Measurements from ENCODE around the gene PTPN9. TPM values are rescaled to one million over a fixed set of nuclear protein-coding genes. Genes with fewer than 3 reads are reported as not detected.
"Not testable (repeated sequence)": the region's sequence is repeated elsewhere in the genome, so short reads cannot be mapped to it uniquely, and the experiment has no call there.

PTPN9 gene
- polyA plus RNA-seq, 1 donor (not counting 4 experiments of a cell fraction or from before 2014, with no cell fraction given): 34.7 TPM

DNA sequence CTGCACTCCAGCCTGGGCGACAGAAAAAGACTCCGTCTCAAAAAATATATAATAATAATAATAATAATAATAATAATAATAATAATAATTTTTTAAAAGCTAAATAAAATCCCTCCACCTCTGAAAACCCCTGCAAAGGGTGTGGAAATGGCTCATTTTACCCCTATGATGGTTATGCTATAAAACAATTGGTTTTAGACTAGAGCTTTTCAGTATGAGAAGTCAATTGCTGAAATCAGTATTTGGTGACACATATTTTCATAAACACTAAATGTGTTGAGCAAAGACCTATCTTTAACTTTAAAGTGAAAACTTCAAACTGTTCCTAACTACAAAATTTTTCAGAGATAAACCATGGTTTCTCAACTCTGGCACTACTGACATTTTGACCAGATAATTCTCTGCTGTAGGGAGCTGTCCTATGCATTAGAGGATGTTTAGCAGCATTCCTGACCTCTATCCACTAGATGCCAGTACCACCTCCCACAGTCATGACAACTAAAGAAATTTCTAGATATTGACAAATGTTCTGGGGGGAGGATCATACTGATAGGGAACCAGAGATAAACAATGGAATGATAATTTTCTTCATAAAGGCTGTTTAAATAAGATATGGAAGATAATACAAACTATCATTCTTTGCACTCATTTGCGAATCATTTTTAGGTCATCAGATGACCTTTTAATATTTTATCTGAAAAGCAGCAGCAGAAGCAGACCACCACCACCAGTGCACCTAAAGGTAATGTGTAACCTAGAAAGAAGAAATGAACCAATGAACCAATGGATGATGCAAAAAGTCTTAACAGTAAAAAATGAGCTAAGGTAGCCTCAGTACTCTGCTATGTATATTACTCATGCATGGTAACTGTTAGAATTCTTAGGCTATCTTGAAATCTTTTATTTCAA is 13.8 kb downstream of the PTPN9 start:
- no peak for FAIRE-seq

DNA sequence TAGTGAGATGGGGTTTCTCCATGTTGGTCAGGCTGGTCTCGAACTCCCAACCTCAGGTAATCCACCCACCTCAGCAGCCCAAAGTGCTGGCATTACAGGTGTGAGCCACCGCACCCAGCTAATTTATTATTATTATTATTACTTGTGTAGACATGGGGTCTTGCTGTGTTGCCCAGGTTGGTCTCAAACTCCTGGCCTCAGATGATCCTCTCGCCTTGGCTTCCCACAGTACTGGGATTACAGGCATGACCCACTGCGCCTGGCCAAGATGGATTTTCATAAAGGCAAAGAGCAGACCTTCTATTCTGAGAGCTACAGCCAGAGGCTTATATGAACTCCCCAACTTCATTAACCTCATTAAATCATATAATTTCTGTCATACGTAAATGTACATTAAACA is 17.2 kb downstream of the PTPN9 start:
- H3K79me2 ChIP-seq (ENCODE audit: control insufficient read depth, insufficient read depth, low read length): peaks cover 38% of the 10 kb centered on the region
- no peak overlapping the region for H3K27ac ChIP-seq (ENCODE audit: control insufficient read depth, insufficient read depth, low read length)
- FAIRE-seq: no peak
- no peaks in the 10 kb centered on the region for H3K27me3 ChIP-seq (ENCODE audit: control insufficient read depth, extremely low read depth, insufficient read depth, low read length)
- no peak overlapping the region for H3K4me3 ChIP-seq (ENCODE audit: control insufficient read depth in 2 of 3, extremely low read depth in 1 of 3, insufficient read depth in 2 of 3, low read depth in 1 of 3, low read length in 3 of 3)
- no peaks in the 10 kb centered on the region for H4K20me1 ChIP-seq (ENCODE audit: control insufficient read depth, extremely low read depth, insufficient read depth, low read length)
- H3K9ac ChIP-seq (ENCODE audit: control insufficient read depth, extremely low read depth, insufficient read depth, low read length): no peak overlapping the region
- DNase-seq (ENCODE audit: low read depth, low spot score): no peak
- no peaks in the 10 kb centered on the region for H3K4me1 ChIP-seq (ENCODE audit: control insufficient read depth, extremely low read depth, insufficient read depth, low read length)
- no peaks in the 10 kb centered on the region for H3K36me3 ChIP-seq (ENCODE audit: control insufficient read depth in 2 of 2, extremely low read depth in 1 of 2, insufficient read depth in 2 of 2, low read length in 2 of 2)
- dilution Hi-C loops (cut with MboI; ENCODE audit: extremely low pct_ligation_motif_present, low sequenced_read_pairs): no loop called here
- no peaks in the 10 kb centered on the region for H3K9me1 ChIP-seq (ENCODE audit: control insufficient read depth, extremely low read depth, insufficient read depth, low read length)
- TF ChIP-seq, protein P1, sequence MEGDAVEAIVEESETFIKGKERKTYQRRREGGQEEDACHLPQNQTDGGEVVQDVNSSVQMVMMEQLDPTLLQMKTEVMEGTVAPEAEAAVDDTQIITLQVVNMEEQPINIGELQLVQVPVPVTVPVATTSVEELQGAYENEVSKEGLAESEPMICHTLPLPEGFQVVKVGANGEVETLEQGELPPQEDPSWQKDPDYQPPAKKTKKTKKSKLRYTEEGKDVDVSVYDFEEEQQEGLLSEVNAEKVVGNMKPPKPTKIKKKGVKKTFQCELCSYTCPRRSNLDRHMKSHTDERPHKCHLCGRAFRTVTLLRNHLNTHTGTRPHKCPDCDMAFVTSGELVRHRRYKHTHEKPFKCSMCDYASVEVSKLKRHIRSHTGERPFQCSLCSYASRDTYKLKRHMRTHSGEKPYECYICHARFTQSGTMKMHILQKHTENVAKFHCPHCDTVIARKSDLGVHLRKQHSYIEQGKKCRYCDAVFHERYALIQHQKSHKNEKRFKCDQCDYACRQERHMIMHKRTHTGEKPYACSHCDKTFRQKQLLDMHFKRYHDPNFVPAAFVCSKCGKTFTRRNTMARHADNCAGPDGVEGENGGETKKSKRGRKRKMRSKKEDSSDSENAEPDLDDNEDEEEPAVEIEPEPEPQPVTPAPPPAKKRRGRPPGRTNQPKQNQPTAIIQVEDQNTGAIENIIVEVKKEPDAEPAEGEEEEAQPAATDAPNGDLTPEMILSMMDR (optimal IDR thresholded peaks at IDR 0.05 in 1 of 3, IDR thresholded peaks at IDR 0.05 in 1 of 3, conservative IDR thresholded peaks at IDR 0.05 in 1 of 3; ENCODE audit: extremely low read depth in 1 of 3, insufficient read depth in 2 of 3, low read length in 3 of 3): no peak
- no peak for TF ChIP-seq EZH2 (IDR thresholded peaks at IDR 0.05; ENCODE audit: low read length)
- H3K9me3 ChIP-seq (ENCODE audit: control insufficient read depth, low read depth, low read length): no peaks in the 10 kb centered on the region
- H3K4me2 ChIP-seq (ENCODE audit: control insufficient read depth, extremely low read depth, insufficient read depth, low read depth, low read length): no peak overlapping the region
- H2AFZ ChIP-seq (ENCODE audit: control insufficient read depth, low read length): no peak overlapping the region

More for the DNA sequence above, 13.8 kb downstream of the PTPN9 start:
- Histone ChIP-seq H3K4me1 (ENCODE audit: control insufficient read depth, extremely low read depth, insufficient read depth, low read length) (no peaks in the 10 kb centered on the region), H3K36me3 (ENCODE audit: control insufficient read depth in 2 of 2, extremely low read depth in 1 of 2, insufficient read depth in 2 of 2, low read length in 2 of 2) (no peaks in the 10 kb centered on the region), H3K4me2 (ENCODE audit: control insufficient read depth, extremely low read depth, insufficient read depth, low read depth, low read length) (no peak overlapping the region), H3K9ac (ENCODE audit: control insufficient read depth, extremely low read depth, insufficient read depth, low read length) (no peak overlapping the region), H4K20me1 (ENCODE audit: control insufficient read depth, extremely low read depth, insufficient read depth, low read length) (no peaks in the 10 kb centered on the region), H2AFZ (ENCODE audit: control insufficient read depth, low read length) (no peak overlapping the region), H3K4me3 (ENCODE audit: control insufficient read depth in 2 of 3, extremely low read depth in 1 of 3, insufficient read depth in 2 of 3, low read depth in 1 of 3, low read length in 3 of 3) (no peak overlapping the region), H3K79me2 (ENCODE audit: control insufficient read depth, insufficient read depth, low read length) (peaks cover 67% of the 10 kb centered on the region), H3K27me3 (ENCODE audit: control insufficient read depth, extremely low read depth, insufficient read depth, low read length) (no peaks in the 10 kb centered on the region), H3K9me3 (ENCODE audit: control insufficient read depth, low read depth, low read length) (no peaks in the 10 kb centered on the region), H3K27ac (ENCODE audit: control insufficient read depth, insufficient read depth, low read length) (no peak overlapping the region), H3K9me1 (ENCODE audit: control insufficient read depth, extremely low read depth, insufficient read depth, low read length) (no peaks in the 10 kb centered on the region)
- DNase-seq (ENCODE audit: low read depth, low spot score): no peak
- dilution Hi-C loops (cut with MboI; ENCODE audit: extremely low pct_ligation_motif_present, low sequenced_read_pairs): no loop called here
- TF ChIP-seq EZH2 (IDR thresholded peaks at IDR 0.05; ENCODE audit: low read length): no peak
- TF ChIP-seq, protein P1 (optimal IDR thresholded peaks at IDR 0.05 in 1 of 3, IDR thresholded peaks at IDR 0.05 in 1 of 3, conservative IDR thresholded peaks at IDR 0.05 in 1 of 3; ENCODE audit: extremely low read depth in 1 of 3, insufficient read depth in 2 of 3, low read length in 3 of 3): no peak

DNA sequence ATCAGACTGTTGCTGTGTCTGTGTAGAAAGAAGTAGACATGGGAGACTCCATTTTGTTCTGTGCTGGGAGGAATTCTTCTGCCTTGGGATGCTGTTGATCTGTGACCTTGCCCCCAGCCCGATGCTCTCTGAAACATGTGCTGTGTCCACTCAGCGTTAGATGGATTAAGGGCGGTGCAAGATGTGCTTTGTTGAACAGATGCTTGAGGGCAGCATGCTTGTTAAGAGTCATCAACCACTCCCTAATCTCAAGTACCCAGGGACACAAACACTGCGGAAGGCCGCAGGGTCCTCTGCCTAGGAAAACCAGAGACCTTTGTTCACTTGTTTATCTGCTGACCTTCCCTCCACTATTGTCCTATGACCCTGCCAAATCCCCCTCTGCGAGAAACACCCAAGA is 19.8 kb downstream of the PTPN9 start:
- H3K9me3 ChIP-seq (ENCODE audit: control insufficient read depth, low read depth, low read length); FAIRE-seq; H4K20me1 ChIP-seq (ENCODE audit: control insufficient read depth, extremely low read depth, insufficient read depth, low read length); H3K27me3 ChIP-seq (ENCODE audit: control insufficient read depth, extremely low read depth, insufficient read depth, low read length); H3K4me2 ChIP-seq (ENCODE audit: control insufficient read depth, extremely low read depth, insufficient read depth, low read depth, low read length); DNase-seq (ENCODE audit: low read depth, low spot score); H3K36me3 ChIP-seq (ENCODE audit: control insufficient read depth in 2 of 2, extremely low read depth in 1 of 2, insufficient read depth in 2 of 2, low read length in 2 of 2); dilution Hi-C loops (cut with MboI; ENCODE audit: extremely low pct_ligation_motif_present, low sequenced_read_pairs); H3K27ac ChIP-seq (ENCODE audit: control insufficient read depth, insufficient read depth, low read length); H3K9me1 ChIP-seq (ENCODE audit: control insufficient read depth, extremely low read depth, insufficient read depth, low read length); H3K4me3 ChIP-seq (ENCODE audit: control insufficient read depth in 2 of 3, extremely low read depth in 1 of 3, insufficient read depth in 2 of 3, low read depth in 1 of 3, low read length in 3 of 3); H2AFZ ChIP-seq (ENCODE audit: control insufficient read depth, low read length); H3K9ac ChIP-seq (ENCODE audit: control insufficient read depth, extremely low read depth, insufficient read depth, low read length); H3K4me1 ChIP-seq (ENCODE audit: control insufficient read depth, extremely low read depth, insufficient read depth, low read length): not testable (repeated sequence)
- peaks cover 34% of the 10 kb centered on the region for H3K79me2 ChIP-seq (ENCODE audit: control insufficient read depth, insufficient read depth, low read length)

All from keratinocyte (primary cell).